Superior temporal gyrus (tissue), 1 donor: ENCODE results near the gene ARHGAP24.
"Not testable (repeated sequence)": the region's sequence is repeated elsewhere in the genome, so short reads cannot be mapped to it uniquely, and the experiment has no call there.

Experiments used
- DNase-seq: peaks from one replicate; pipeline ENCODE4 v3.0.0-alpha.2; 2016; ENCODE audit errors: extremely low spot score

ARHGAP24 gene

GRCh38 chr4:85482010-85482738, 7.2 kb downstream of the ARHGAP24 start:
- DNase-seq: no peak

DNA sequence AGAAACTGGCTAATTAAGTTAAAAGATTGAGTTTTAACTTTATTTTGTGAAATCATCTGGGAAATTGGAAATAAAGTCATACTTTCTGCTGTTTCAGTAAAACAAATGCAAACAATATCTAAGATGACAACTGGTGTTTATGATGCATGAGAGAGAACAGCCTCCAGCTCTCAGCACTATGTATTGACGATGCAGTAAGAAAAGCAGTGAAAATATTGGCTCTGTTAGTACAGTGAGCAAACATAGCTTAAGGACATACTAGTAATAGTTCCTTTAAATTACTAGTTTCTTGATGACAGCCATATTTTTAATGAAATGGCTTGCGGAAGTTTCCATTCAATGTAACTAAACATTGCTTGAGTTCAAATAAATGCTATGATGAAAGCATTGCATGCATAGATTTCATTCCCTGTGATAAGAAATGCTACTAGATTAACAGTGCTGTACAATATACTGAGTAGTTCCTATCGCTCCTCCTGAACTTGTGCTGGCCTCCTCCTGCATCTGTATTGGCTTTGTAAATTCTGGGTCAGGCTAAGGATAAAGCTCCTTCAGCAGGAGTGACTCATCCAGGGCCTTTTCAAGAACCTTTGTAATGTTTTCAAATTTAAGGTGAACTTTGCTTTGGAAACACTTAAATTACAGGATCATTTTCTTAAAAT, 11.6 kb downstream of the ARHGAP24 start:
- DNase-seq: no peak

GRCh38 chr4:85488416-85488815, 13.5 kb downstream of the ARHGAP24 start:
- no peak for DNase-seq

DNA sequence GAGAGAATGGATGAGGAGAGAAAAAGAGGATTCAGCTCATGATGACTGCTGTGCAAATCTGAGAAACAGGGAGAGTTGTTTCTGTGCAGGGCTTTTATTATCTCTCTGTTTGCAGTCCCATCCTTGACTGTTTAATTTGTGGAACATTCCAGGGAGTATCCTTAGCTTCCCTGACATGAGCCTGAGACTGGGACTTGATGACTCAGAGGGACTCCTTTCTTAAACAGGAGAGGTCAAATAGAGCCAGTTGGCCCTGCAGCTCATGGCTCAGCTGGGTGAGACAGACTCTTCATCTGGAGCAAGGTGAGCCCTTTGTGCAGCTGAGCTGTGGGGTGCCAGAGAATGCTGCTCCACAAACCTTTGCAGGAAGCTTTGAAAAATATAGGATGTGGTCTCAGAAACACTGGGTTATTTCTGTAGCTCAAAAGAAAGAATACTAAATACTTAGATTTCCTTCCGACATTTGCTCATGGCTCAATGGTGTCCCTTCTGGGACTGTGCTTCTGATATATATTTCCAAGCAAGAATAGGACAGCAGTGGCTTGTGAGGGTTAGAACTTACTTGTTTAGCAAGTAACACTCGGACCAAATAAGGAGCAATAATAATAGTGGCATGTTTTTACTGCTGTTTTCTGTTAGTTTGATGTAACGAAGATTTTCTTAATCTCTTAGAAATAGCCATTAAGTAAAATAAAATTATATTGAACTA, 14.5 kb downstream of the ARHGAP24 start:
- DNase-seq: no peak

DNA sequence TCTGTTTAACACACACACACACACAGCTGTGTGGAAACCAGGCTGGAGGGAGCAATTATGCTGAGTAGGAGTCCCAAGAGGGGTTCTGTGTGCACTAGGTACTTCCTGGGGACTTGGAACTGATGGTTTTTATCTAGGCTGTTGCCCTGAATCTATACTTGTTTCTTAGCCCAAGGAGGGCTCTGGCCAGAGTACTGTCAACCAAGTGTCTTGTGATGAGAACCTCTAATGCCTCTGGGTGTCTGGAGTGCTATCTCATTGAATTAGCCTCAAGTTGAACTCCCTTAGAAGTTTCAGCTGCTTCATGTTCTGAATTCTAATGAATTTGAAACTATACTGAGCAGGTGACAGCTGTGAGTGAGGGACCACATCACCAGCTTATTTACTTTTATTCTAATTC, 16.6 kb downstream of the ARHGAP24 start:
- no peak for DNase-seq

DNA sequence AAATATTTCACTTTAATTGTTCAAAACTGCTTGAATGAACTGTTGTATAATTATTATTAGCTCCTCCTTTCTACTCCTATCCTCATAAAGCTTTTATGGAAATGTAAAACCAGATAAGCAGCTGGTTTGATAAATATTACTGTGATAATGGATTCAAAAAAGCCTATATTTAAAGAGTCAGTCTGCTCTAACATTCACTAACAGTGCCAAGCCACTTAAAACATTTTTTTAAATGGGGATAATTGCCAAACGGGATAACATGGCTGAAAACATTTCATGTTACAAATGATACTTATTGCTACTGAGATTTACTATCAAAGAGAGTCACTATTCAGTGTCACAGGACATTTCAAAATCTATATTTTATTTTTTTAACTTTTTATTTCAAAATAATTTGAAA, 17.4 kb downstream of the ARHGAP24 start:
- DNase-seq: no peak

GRCh38 chr4:85495621-85496020, 20.7 kb downstream of the ARHGAP24 start:
- no peak for DNase-seq

- no peak for DNase-seq
Measured at GRCh38 chr4:85496126-85496849, 21.3 kb downstream of the ARHGAP24 start.

DNA sequence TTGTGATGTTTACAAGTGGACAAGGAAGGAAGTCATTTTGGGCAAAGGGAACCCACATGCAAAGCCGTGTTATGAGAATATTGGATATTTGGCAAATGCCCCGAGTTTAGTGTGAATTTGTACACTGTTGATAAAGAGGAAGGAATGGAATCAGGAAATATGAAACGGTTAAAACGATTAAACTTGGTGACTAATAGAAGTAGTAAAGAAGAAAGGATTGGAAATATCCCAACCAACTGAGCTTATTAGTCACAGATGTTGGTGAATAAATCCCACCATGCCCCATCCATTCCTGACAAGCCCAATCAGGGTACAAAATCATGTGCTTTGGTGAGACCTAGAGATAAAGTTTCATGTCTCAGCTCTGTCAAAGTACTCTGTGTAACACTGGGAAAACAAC, 22.0 kb downstream of the ARHGAP24 start:
- no peak for DNase-seq

GRCh38 chr4:85498068-85498733, 23.3 kb downstream of the ARHGAP24 start:
- no peak for DNase-seq

GRCh38 chr4:85499573-85499972, 24.6 kb downstream of the ARHGAP24 start:
- DNase-seq: no peak

GRCh38 chr4:85500110-85500867, 25.3 kb downstream of the ARHGAP24 start:
- DNase-seq: no peak

DNA sequence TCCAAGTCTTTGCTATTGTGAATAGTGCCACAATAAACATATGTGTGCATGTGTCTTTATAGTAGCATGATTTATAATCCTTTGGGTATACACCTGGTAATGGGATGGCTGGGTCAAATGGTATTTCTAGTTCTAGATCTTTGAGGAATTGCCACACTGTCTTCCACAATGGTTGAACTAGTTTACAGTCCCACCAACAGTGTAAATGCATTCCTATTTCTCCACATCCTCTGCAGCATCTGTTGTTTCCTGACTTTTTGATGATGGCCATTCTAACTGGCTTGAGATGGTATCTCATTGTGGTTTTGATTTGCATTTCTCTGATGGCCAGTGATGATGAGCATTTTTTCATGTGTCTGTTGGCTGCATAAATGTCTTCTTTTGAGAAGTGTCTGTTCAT, 26.2 kb downstream of the ARHGAP24 start:
- DNase-seq: not testable (repeated sequence)

GRCh38 chr4:85508654-85509053, 33.7 kb downstream of the ARHGAP24 start:
- DNase-seq: no peak

- DNase-seq: no peak
Measured at GRCh38 chr4:85509882-85510631, 35.1 kb downstream of the ARHGAP24 start.

GRCh38 chr4:85510632-85510984, 35.7 kb downstream of the ARHGAP24 start:
- no peak for DNase-seq

GRCh38 chr4:85512446-85513205, 37.7 kb downstream of the ARHGAP24 start:
- no peak for DNase-seq

DNA sequence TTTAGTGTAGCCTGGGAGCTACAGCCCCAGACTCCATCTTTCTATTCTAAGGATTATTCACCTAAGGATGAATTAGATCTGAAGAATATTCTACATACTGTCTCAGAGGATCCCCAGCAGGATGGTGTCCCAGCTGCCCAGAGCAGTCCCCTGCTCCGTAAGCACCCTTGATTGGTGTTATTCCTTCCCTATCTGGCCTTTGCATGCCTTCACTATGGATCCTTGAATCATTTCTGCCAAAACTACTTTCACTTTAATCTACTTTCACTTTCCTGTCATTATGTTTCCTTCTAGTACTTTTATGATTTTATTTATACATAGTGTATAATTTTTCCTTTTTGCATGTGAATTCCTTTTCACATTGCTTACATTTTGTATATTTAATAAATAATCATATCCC, 39.2 kb downstream of the ARHGAP24 start:
- no peak for DNase-seq

DNA sequence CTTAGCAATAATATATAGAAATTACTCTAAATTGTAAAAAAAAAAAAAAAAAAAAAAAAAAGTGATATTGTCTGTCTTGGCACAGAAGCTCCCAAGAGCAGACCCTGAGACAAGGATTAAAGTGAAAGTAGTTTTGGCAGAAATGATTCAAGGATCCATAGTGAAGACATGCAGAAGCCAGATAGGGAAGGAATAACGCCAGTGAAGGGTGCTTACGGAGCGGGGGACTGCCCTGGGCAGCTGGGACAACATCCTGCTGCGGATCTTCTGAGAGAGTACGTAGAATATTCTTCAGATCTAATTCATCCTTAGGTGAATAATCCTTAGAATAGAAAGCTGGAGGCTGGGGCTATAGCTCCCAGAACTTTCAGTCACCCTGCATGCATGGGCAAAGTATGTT, 39.8 kb downstream of the ARHGAP24 start:
- DNase-seq: no peak

DNA sequence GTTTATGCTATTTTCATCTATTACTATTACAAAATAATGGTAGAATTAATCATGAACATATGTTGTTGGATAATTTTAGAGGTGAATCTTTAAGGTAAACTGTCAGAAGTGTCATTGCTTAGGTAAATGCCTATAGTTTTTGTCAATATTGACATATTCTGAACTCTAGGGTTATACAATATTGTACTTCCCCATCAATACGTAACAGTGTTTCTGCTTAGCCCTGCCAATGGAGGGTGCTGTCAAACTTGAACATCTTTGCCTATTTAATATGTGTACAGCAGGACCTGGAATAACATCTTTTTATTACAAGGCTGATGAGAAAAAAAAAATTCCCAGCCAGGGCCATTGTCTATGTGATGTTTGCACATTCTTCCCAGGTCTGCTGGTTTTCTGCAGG, 40.8 kb downstream of the ARHGAP24 start:
- DNase-seq: no peak
